ENCODE measurements around the gene BOD1L2. TPM values are rescaled to one million over a fixed set of nuclear protein-coding genes. Genes with fewer than 3 reads are reported as not detected.

BOD1L2 gene
- total RNA-seq, 1 donor from 2014 or later = not detected

DNA sequence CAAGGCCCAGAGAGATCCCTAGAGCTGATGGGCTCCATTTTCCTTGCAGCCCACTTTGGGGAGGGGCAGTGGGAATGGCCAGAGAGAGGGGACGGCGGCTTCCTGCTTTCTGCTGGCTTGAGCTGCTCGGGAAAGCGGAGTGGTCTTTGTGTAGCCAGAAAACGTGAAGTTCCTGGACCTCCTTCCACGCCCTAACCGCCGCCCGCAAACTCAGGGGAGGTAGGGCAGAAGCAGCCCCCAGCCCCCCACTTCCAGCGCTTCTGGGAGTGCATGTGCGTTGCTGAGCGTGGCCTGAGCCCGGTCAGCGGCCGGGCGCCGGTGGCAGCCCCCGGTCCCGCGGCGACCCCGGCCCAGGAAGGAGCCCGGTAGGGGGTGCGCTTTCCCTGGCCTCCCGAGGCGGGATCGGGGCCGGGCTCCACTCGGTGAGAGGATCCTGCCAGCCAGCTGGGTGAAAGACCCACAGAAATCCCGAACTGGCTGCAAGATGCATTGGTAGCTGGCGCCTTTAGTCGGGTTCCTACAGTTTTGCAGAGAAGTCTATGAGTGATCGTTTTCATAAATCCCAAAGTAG lies 25.3 kb upstream of the BOD1L2 start:
- no peaks in the 10 kb centered on the region for H3K9me3 ChIP-seq
- no peaks in the 10 kb centered on the region for H3K36me3 ChIP-seq
- DNase-seq (no peak), ATAC-seq (no peak)
- intact Hi-C loops (cut with DNase I) = no loop called here
- TF ChIP-seq, protein P1, sequence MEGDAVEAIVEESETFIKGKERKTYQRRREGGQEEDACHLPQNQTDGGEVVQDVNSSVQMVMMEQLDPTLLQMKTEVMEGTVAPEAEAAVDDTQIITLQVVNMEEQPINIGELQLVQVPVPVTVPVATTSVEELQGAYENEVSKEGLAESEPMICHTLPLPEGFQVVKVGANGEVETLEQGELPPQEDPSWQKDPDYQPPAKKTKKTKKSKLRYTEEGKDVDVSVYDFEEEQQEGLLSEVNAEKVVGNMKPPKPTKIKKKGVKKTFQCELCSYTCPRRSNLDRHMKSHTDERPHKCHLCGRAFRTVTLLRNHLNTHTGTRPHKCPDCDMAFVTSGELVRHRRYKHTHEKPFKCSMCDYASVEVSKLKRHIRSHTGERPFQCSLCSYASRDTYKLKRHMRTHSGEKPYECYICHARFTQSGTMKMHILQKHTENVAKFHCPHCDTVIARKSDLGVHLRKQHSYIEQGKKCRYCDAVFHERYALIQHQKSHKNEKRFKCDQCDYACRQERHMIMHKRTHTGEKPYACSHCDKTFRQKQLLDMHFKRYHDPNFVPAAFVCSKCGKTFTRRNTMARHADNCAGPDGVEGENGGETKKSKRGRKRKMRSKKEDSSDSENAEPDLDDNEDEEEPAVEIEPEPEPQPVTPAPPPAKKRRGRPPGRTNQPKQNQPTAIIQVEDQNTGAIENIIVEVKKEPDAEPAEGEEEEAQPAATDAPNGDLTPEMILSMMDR (IDR thresholded peaks at IDR 0.05) = no peak
- H3K4me3 ChIP-seq = no peak overlapping the region
- peaks cover 22% of the 10 kb centered on the region for H3K27me3 ChIP-seq
- no peaks in the 10 kb centered on the region for H3K4me1 ChIP-seq
- no peak overlapping the region for H3K27ac ChIP-seq

DNA sequence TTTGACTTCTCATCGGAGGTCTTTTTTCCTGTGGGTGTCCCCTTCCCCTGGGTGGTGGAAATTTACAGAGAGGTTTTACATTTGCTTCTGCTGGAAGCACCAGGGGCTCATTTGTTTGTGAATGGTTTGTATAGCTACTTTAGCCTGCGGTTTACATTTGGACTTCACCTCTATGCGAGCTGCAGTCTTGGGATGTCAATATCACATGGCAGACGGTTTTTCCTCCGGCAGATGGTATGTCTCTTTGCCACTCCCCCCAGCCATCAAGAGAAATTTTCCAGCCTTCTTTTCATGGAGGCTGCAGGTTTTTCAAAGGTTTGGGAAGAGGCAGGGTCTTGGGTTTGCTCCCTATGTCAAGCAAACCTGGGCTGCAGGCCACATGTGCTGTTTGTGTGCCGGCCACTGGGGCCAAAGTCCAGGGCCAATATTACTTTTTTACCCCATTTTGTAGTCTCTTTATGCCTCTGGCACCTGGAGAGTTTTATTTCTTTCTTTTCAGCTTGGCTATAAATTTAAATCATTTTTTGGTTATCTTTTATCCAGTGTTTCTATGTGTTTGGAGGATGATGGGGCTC lies 23.9 kb upstream of the BOD1L2 start:
- H3K9me3 ChIP-seq = no peaks in the 10 kb centered on the region
- TF ChIP-seq, protein P1 (IDR thresholded peaks at IDR 0.05) = no peak
- DNase-seq = no peak
- H3K27me3 ChIP-seq = peaks cover 22% of the 10 kb centered on the region
- ATAC-seq = no peak
- no peaks in the 10 kb centered on the region for H3K4me1 ChIP-seq
- no peak overlapping the region for H3K4me3 ChIP-seq
- intact Hi-C loops (cut with DNase I) = no loop called here
- H3K36me3 ChIP-seq = no peaks in the 10 kb centered on the region
- H3K27ac ChIP-seq = no peak overlapping the region

DNA sequence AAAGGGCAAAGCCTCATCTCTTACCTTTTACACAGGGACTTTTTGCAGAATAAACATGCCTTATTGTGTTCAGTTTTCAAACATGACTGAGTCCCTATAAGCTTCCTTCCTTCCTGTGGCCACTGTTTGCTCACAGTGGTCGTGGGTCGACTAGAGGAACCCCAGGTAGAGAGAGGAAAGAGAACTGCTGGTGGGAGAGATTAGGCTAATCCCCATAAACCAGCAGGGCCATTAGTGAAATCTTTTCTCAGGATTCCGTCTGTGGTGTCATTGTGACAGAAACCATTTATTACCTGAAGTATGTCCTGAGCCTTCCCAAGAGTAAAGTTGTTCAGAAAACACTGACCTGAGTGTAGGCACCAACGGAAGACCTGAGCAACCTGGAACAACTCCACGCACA lies 21.3 kb upstream of the BOD1L2 start:
- Histone ChIP-seq H3K4me1 (no peaks in the 10 kb centered on the region), H3K9me3 (no peaks in the 10 kb centered on the region), H3K27ac (no peak overlapping the region), H3K36me3 (no peaks in the 10 kb centered on the region), H3K27me3 (peaks cover 18% of the 10 kb centered on the region), H3K4me3 (no peak overlapping the region)
- no peak for ATAC-seq
- no peak for DNase-seq
- TF ChIP-seq, protein P1 (IDR thresholded peaks at IDR 0.05) = no peak
- intact Hi-C loops (cut with DNase I) = no loop called here

DNA sequence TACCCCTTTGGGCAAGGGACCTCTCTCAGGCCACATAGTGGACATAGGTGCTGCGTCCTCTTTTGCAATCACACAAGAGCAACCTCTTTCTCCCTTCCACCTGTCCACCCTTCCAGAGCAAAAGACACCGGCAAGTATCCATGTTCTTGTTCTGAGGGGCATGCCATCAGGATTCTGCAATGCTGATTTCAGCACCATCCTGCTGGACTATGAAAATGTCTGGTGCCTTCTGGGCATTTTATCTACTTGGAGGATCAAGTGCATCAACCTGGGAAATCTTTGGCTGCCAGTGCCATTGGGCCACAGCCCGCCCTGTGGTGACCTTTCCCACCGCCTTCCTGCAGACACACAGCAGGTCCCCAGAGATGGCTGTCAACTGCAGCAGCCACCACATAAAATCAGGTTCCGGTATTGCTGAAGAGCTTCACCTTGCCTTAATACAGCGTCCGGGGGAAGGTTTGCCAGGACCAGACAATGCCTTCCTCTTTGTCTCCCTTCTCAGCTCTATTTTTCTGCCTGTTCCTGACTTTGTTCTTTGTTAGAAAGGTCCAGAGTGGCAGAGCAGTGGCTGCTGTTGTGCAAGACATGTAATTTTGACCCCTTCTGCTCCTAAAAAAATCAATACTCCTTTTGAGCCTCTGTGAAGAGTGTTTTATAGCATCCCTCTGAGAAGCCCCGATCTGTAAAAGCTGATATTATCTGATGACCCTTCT lies 18.5 kb upstream of the BOD1L2 start:
- ATAC-seq = no peak
- Histone ChIP-seq H3K4me1 (no peaks in the 10 kb centered on the region), H3K27me3 (no peaks in the 10 kb centered on the region), H3K4me3 (no peak overlapping the region), H3K27ac (no peak overlapping the region), H3K9me3 (no peaks in the 10 kb centered on the region), H3K36me3 (no peaks in the 10 kb centered on the region)
- intact Hi-C loops (cut with DNase I) = no loop called here
- DNase-seq = no peak
- TF ChIP-seq, protein P1 (IDR thresholded peaks at IDR 0.05) = no peak

DNA sequence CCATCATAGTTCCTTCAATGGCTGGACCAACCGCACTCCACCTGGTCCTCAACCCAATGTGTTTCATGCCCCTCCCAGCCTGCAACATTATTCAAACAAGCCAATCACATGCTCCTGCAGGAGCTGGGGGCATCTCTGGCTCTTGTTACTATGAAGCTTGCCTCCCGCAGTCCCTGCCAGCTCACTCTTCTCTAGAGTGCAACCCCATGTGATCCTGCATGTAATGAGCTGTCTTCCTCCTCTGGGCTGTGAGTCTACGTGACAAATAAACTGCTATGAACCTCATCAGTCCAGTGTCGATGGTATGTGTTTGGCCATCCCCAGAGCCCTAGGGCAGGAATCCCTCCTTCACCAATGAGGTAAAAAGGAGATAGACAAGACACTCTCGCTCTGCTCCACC lies 15.8 kb upstream of the BOD1L2 start:
- H3K27me3 ChIP-seq = no peaks in the 10 kb centered on the region
- H3K4me3 ChIP-seq = no peak overlapping the region
- no peaks in the 10 kb centered on the region for H3K9me3 ChIP-seq
- intact Hi-C loops (cut with DNase I) = no loop called here
- TF ChIP-seq, protein P1 (IDR thresholded peaks at IDR 0.05) = no peak
- no peak overlapping the region for H3K27ac ChIP-seq
- ATAC-seq (no peak), DNase-seq (no peak)
- H3K36me3 ChIP-seq = no peaks in the 10 kb centered on the region
- no peaks in the 10 kb centered on the region for H3K4me1 ChIP-seq

Measured in upper lobe of right lung (tissue), 1 donor.